SU-DHL-6 (cell line): Measurements from ENCODE around the gene NOTCH3.
A peak's percentile ranks its signal among the peaks of the same experiment; 100 is the strongest.

ENCODE experiments used
- H2AFZ ChIP-seq: fragments of 200-600 bp; sonication (generic); 2 replicates; pipeline ENCODE4 v1.6.1; 2014; ENCODE audit warnings: low read depth, mild to moderate bottlenecking, moderate library complexity, mixed read lengths, antibody characterized with exemption, low read length; ENCODE audit not compliant: severe bottlenecking
- H3F3A ChIP-seq: fragments of 200-600 bp; shearing (Covaris generic); 2 replicates; pipeline ENCODE4 v1.6.0; 2016; ENCODE audit warnings: antibody characterized with exemption, mild to moderate bottlenecking; ENCODE audit not compliant: insufficient read depth
- H3K27ac ChIP-seq: fragments of 200-600 bp; sonication (generic); 2 replicates; pipeline ENCODE4 v1.5.1; 2016; ENCODE audit warnings: low read depth, mild to moderate bottlenecking, low read length, moderate library complexity, mixed read lengths
- H3K27me3 ChIP-seq: fragments of 200-600 bp; sonication (generic), shearing (Covaris generic); 2 replicates; pipeline ENCODE4 v1.6.0; 2014; ENCODE audit warnings: mild to moderate bottlenecking, low read length
- H3K36me3 ChIP-seq: fragments of 200-600 bp; sonication (generic); 2 replicates; pipeline ENCODE4 v1.6.1; 2014; ENCODE audit warnings: mild to moderate bottlenecking, low read length, mixed read lengths
- H3K4me2 ChIP-seq: fragments of 300-600, 200-600 bp; shearing (Covaris generic), sonication (generic); 2 replicates; pipeline ENCODE4 v1.6.0; 2014; ENCODE audit warnings: low read length, low read depth, mild to moderate bottlenecking; ENCODE audit not compliant: poor library complexity, severe bottlenecking
- H3K4me3 ChIP-seq: fragments of 200-600 bp; sonication (generic); 2 replicates; pipeline ENCODE4 v1.5.1; 2014; ENCODE audit warnings: antibody characterized with exemption, low read length, mild to moderate bottlenecking, mixed read lengths; ENCODE audit not compliant: insufficient read depth, poor library complexity, severe bottlenecking
- H3K79me2 ChIP-seq: fragments of 200-600 bp; sonication (generic); 2 replicates; pipeline ENCODE4 v1.6.1; 2014; ENCODE audit warnings: mild to moderate bottlenecking, low read length, moderate library complexity; ENCODE audit not compliant: insufficient read depth
- H3K9ac ChIP-seq: fragments of 200-600 bp; sonication (generic); 2 replicates; pipeline ENCODE4 v1.7.0; 2014; ENCODE audit warnings: mild to moderate bottlenecking, low read length
- H3K9me2 ChIP-seq: fragments of 200-600 bp; sonication (generic); replicated peaks from 2 replicates; pipeline ENCODE4 v1.6.1; 2014; ENCODE audit warnings: low read length; ENCODE audit not compliant: insufficient read depth
- H3K9me3 ChIP-seq: fragments of 200-600 bp; sonication (generic); 2 replicates; pipeline ENCODE4 v1.6.1; 2014; ENCODE audit warnings: low read length, mixed read lengths; ENCODE audit not compliant: insufficient read depth
- H4K20me1 ChIP-seq: fragments of 200-600 bp; sonication (generic); 2 replicates; pipeline ENCODE4 v1.6.1; 2014; ENCODE audit warnings: low read depth, mild to moderate bottlenecking, antibody characterized with exemption, low read length, moderate library complexity, mixed read lengths
- EZH2phosphoT487 ChIP-seq: fragments of 200-600 bp; sonication (generic), shearing (Covaris generic); conservative IDR thresholded peaks from 2 replicates; pipeline ENCODE4 v1.6.1; 2018; ENCODE audit warnings: mild to moderate bottlenecking, antibody characterized with exemption, low read length, moderate library complexity, mixed read lengths
- TF ChIP-seq, protein P1 (sequence below): fragments of 200-600 bp; sonication (generic); IDR thresholded peaks from one replicate; pipeline ENCODE4 v1.5.1; 2017; ENCODE audit warnings: antibody characterized with exemption, mild to moderate bottlenecking, low read length, moderate library complexity; ENCODE audit not compliant: insufficient read depth, poor library complexity, severe bottlenecking

Gene NOTCH3

DNA sequence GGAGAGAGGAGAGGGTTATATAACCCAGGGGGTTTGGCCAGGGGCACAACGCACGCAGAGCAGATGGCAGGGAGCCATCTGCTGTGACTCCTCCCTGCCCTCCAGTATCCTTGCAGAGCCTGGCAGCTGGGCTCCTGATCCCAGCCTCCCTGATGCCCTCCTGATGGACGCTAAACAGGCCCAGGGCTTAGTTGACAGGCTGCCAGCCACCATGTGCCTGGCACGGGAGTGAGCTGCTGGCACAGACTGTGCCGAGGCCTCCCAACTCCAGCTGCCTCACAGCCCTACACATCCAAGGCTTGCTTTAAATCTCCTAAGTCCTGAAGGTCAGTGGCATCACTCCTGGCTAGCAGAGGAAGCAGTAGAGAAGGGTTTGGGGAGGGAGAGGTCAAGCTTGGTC, 76.9 kb downstream of the NOTCH3 start:
- H3K27ac ChIP-seq = no peak overlapping the region; the same call in 1 of the 2 replicates
- H2AFZ ChIP-seq = no peak overlapping the region
- H3K9me3 ChIP-seq = no peaks in the 10 kb centered on the region
- peak overlapping the region; percentile 79 for H3K4me3 ChIP-seq
- H3F3A ChIP-seq = no peaks in the 10 kb centered on the region
- peak overlapping the region; percentile 85 for H3K9ac ChIP-seq
- H3K79me2 ChIP-seq = peaks cover 11% of the 10 kb centered on the region
- no peaks in the 10 kb centered on the region for H3K9me2 ChIP-seq
- H3K27me3 ChIP-seq = no peaks in the 10 kb centered on the region
- TF ChIP-seq EZH2phosphoT487 = no peak
- TF ChIP-seq, protein P1, sequence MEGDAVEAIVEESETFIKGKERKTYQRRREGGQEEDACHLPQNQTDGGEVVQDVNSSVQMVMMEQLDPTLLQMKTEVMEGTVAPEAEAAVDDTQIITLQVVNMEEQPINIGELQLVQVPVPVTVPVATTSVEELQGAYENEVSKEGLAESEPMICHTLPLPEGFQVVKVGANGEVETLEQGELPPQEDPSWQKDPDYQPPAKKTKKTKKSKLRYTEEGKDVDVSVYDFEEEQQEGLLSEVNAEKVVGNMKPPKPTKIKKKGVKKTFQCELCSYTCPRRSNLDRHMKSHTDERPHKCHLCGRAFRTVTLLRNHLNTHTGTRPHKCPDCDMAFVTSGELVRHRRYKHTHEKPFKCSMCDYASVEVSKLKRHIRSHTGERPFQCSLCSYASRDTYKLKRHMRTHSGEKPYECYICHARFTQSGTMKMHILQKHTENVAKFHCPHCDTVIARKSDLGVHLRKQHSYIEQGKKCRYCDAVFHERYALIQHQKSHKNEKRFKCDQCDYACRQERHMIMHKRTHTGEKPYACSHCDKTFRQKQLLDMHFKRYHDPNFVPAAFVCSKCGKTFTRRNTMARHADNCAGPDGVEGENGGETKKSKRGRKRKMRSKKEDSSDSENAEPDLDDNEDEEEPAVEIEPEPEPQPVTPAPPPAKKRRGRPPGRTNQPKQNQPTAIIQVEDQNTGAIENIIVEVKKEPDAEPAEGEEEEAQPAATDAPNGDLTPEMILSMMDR = no peak
- H4K20me1 ChIP-seq = no peaks in the 10 kb centered on the region
- H3K4me2 ChIP-seq = peak overlapping the region; percentile 82
- 0 out of 2 replicates have a peak, but pooled peaks cover 4% of the 10 kb centered on the region for H3K36me3 ChIP-seq

DNA sequence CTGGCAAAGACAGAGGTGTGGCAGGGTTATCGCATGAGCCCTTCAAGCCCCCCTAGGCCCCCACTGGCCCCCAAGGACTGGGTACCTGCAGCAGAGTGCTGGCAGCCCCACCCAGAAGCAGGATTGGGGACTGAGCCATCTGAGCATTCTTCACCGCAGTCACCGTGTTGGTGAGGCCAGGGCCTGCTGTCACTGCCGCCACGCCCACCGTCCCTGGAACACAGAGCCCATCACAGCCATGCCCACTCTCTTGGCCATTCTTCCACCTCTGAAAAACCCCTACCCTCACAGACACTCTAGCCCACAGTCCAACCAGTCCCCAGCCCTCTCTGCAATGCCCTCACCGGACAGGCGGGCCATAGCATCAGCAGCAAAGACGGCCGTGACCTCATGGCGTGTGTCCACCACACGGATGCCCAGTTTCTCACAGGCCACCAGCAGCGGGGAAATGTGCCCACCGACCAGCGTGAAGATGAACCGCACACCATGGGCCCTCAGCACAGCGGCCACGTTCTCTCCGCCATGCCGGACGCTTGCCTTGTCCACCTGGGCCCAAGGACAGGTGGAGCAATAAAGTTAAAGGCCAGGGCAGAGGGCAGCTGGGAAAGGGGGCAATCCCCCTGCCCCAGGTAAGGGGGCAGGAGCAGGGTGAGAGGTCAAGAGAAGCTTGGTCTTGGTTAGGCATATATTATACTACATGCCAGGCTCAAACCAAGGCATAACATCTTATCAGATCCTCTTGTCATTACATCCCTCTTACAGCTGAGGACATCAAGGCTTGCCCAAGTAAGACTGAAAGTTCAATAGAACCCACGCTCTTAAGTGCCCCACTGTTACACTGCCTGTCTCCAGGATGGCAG, 77.5 kb downstream of the NOTCH3 start:
- H3K4me3 ChIP-seq = no peak overlapping the region
- peaks cover 11% of the 10 kb centered on the region for H3K79me2 ChIP-seq
- no peak overlapping the region for H2AFZ ChIP-seq
- H3K4me2 ChIP-seq = no peak overlapping the region
- H3K27me3 ChIP-seq = no peaks in the 10 kb centered on the region
- H3K9me3 ChIP-seq = no peaks in the 10 kb centered on the region
- 0 out of 2 replicates have a peak, but pooled peaks cover 6% of the 10 kb centered on the region for H3K36me3 ChIP-seq
- no peaks in the 10 kb centered on the region for H4K20me1 ChIP-seq
- H3K9me2 ChIP-seq = no peaks in the 10 kb centered on the region
- TF ChIP-seq, protein P1 = no peak
- no peak for TF ChIP-seq EZH2phosphoT487
- no peaks in the 10 kb centered on the region for H3F3A ChIP-seq
- no peak overlapping the region for H3K27ac ChIP-seq
- H3K9ac ChIP-seq = 0 out of 2 replicates have a peak overlapping the region, but pooled peaks have one; percentile 85

DNA sequence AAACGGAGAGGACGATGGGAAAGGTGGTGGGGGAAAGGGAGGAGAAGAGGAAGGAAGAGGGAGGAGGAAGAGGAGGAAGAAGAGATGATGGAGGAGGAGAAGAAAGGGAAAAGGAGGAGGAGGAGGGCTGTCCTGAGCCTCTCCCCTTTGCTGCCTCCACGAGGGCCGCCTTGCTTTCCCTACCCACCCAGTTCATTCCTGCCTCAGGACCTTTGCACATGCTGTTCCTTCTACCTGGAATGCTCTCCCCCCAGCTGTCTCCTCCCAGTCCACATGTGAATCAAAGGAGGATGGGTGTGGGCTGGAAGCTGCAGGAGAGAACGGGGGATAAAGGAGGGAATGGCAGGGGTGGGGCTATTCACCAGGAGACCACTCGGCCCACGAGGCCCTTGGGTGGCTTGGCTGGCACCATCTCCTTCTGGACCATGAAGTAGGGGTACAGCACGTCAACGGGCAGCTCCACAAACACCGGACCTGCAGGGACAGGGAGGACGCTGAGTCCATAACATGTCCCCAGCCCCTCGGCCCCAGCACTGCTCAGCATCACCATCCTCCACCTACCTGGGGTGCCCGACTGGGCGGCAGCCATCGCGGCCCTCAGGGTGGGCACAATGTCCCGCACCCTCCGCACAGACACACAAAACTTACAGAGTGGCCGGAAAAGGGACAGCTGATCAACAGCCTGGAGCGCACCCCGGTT, 78.3 kb downstream of the NOTCH3 start:
- 0 out of 2 replicates have a peak, but pooled peaks cover 6% of the 10 kb centered on the region for H3K36me3 ChIP-seq
- no peak overlapping the region for H3K4me2 ChIP-seq
- no peaks in the 10 kb centered on the region for H4K20me1 ChIP-seq
- no peaks in the 10 kb centered on the region for H3K27me3 ChIP-seq
- H3K9me3 ChIP-seq = no peaks in the 10 kb centered on the region
- H3K27ac ChIP-seq = no peak overlapping the region
- H2AFZ ChIP-seq = no peak overlapping the region
- H3K79me2 ChIP-seq = peaks cover 11% of the 10 kb centered on the region
- no peak overlapping the region for H3K9ac ChIP-seq
- H3K9me2 ChIP-seq = no peaks in the 10 kb centered on the region
- H3K4me3 ChIP-seq = no peak overlapping the region
- no peak for TF ChIP-seq EZH2phosphoT487
- TF ChIP-seq, protein P1 = no peak
- no peaks in the 10 kb centered on the region for H3F3A ChIP-seq
